NK-92 treated with Interleukin-12 subunit alpha and Interleukin-12 subunit beta, amount 100 ng/mL, for 24 hours (cell line): Measurements from ENCODE around the gene SFMBT1.

Experiments
- DNase-seq: peaks from one replicate; lab custom pipeline; 2025; lab: John Stamatoyannopoulos, UW

SFMBT1 gene

DNA sequence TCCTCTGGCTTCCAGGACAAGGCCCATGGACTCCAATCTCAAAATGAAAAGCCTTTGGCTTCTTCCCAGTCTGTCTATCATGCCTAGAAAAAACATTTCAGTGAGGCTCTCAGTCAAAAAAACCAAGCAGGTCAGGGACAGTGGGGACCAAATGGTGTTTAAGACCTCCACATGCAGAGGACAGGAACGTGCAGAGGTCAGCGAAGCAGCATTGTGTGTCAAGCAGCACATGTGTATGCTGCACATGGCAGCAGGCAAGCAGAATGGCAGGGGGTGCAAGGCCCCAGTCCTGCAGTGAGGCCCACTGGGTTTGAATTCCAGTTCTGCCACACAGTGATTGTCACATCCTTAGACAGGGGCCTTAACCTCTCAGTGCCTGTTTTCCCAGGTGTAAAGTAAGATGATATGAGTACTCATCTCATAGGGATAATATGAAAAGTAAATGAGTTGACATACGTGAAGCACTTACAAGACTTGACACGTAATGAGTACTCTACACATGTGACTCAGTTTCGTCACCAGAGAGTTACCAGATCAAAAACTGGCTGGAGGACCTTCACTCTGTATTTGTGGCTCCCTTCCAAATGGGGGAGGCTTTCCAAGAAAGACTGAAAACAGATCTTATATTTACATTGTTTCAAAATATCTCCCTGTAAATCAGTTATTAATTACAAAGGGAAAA is 159.7 kb downstream of the SFMBT1 start:
- no peak for DNase-seq

DNA sequence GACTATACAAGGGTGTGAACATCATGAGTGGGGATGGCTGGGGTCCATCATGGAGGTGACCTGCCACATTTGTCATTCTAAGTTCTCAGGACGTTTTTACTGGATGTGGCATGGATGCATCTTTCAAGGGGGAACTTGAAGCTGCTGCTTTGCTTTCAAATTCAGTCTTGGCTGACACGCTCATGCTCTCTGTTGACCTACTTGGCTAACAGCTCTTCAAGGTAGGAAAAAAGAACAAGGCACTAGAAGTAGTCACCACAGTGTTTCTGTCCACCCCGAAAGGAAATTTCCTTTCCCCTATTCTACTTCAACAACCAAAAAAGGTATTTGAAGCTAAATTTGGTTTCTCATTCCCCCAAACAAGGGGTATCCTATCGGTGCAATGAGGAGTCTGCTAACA is 163.5 kb downstream of the SFMBT1 start:
- DNase-seq, result no peak

DNA sequence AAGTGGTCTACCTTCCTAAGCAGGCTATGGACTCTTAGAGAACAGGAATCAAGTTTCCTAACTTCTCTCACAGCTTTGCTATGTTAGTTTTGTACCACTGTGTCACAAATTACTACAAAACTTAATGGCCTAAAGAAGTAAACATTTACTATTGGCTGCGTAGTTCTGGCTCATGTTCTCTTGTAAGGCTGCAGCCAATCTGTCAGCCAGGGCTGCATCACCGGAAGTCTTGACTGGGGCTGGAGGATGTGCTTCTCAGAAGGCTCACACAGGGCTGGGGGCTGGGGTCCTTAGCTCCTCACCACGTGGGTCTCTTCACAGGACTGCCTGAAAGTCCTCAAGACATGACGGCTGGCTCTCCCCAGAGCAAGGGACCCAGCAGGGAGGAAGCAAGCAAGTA is 164.0 kb downstream of the SFMBT1 start:
- DNase-seq, result no peak

DNA sequence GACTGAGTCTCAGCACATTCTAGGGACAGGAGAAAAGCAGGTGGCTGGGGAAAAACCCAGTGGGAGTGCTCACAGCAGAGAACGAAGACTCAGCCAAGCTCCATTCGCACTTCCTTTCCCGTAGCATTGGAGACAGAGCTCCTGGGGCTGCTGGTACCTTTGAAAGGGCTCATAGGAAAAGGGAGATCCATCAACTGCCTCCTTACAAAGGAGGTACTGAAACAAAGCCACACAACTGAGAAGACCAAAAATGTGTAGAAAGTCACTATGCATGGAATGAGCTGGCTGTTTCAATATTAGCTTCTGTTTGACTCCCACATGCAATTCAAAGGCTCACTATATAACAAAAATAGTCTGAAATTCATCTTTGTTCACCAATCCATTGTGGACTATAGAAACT is 165.4 kb downstream of the SFMBT1 start:
- no peak for DNase-seq

DNA sequence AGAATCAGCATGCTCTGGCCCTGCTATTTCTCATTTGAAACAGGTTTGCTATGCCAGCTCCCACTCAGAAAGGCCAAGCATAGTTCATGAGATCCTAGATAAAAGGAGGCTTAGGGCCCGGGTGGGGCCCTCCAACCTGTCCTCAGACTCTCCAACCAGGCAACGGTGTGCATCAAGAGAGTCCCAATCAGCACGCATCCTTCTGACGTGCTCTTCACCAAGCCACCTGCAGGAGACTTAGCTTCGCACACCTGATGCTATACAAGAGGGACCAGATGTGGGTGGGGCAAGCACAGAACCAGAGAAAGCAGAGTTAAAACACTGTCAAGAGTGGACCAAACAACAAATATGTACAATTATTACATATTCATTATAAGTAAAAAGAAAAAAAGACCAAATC is 165.8 kb downstream of the SFMBT1 start:
- no peak for DNase-seq

DNA sequence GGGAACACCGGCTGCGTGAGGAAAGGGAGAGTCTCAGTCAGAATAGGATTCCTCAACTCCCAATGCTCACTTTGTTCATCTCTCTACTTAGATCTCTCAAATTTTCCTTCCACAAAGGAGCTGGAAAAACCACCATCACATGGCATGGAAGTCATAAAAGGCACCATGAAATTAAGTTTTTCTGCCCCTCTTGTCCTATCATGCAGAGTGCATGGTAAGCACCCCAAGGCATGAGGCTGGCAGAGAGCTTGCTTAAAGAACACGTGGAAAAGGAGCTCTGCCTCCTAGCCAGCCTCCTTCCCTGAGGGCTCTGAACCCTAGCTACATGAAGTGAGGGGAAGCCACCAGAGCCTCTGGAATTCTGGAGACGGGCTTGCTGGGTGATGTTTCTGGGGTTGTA is 166.3 kb downstream of the SFMBT1 start:
- no peak for DNase-seq

DNA sequence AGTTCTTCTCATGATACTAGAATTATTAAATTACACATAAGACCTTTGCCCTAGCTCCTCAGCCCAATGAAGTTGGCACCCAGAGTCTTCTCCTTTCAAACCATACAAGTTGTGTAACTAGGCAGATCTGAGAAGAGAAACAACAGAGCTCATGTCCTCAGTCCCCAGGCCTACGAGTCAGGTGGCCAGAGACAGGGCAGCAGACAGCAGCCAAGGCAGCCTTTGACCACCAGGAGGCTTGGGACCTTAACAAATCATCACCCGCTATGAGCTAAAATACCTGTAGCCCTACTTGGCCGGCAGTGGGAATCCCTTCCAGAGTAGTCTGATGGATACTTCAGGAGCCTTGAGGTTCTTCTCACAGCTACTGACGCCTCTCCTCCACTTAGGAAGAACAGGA is 166.8 kb downstream of the SFMBT1 start:
- DNase-seq, result no peak

DNA sequence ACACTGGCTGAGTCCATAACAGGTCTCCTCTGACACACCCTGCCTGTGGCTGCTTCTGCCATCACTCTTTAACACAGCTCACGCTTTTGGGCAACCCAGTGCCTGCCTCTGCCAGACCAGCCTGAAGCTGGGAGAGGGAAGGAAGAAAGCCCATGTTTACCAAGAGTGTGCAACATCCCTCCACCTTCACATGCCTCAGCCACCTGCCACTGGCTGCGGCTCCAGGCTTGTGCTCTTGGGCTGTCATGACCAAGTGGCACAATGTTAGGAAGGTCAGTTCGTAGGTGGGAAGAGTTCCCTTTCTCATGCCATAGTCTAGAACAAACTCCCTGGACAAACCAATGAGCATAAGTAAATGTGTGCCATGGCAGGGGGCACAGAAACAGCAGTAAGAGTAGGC is 168.8 kb downstream of the SFMBT1 start:
- no peak for DNase-seq

DNA sequence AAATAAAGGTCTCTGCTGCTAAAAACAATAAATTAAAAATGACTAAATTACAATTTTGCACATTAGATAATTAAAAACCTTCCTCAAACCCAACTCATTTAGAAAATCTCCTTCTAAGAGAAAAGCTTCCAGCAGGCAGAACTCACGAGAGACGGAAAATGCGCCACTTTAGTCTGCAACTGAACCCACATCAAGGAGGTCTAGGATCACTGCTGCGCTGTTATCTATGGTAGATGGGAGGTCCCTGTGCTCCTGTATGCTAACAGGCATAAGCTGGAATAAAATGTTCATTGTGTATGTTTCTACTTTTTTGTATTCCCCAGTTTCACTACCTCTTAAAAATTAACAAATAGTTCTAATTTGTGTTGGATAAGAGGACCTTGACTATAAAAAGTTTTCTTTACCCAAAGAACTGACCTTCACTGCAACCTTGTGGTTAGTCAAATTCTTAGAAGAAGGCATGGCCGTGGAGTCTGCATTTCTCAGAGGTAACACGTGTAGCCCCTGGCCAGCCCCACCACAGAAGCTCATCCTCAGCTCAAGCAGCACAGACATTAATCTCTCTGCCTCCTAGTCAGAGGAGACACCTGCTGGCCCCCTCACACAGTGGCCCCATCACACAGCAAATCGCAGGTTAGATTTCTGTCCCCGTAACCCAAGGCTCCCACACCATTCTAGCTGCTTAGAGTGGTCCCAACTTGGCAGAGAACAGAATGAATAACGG is 170.8 kb downstream of the SFMBT1 start:
- DNase-seq, result no peak

DNA sequence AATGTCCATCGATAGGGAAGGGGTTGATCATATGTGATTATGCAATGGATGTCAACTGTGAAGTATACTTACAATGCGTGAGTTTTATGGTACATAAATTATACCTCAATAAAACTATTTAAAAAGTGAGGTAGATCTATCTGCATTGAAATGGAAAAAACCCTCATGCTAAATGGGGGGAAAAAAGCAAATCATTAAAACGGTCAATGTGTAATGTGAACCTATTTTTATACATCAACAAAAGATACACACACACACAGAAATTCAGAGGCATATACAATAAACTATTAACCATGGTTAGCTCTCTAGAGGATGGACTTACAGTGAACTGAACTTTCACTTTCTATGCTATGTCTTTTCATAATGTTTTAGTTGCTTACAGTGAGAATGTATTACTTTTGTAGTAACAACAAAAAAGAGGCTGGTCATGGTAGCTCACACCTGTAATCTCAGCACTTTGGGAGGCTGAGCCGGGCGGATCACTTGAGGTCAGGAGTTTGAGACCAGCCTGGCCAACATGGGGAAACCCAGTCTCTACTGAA is 171.6 kb downstream of the SFMBT1 start:
- no peak for DNase-seq

DNA sequence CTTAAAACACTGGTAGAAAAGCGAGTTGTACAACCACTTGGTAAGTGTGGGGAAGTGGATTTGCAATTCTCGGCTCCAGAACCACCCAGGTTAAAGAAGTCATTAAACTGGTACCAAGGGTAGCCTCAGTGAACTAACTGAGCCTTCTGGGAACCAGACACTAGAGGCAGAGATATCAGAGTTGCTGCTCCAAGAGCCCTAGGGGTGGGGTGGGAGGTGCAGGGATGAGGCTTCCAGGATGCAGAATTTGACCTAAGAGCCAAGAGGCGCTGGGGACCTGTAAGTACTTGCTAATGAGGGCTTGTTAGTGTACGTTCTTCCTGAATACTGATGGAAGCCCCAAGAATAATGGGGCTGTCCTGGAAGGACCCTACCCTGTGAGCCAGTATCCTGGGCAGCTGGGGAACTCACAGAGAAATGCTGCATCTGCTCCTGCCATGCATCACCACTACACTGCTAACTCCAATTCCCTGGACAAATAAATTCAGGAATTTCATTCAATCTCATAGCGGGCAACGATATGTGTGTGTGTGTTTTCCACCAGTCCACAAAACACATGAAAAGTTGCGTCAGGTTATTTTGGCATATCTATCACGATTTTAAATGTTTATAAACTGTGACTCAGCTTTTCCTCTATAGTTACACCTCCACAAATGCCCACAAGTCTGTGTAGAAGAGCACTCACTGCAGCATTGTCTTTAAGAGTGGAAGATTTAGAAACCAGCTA is 172.3 kb downstream of the SFMBT1 start:
- DNase-seq, result no peak

DNA sequence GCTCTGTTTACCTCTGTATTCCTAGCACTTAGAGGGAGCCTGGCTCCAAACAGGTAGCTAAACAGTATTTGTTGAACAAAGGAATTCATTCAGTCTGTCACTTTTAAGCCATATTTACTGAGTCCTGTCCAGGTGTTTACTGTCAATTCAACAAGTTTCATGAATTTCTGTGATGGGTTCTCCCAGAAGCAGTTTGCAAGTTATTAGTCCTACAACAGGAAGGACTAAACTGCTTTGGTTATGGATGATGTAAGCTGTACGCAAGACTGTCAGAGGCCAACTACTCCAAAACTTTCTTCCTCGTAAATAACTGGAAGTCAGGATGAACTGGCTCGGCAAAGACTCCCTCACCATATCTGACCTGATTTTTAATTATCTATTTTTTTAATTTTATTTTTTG is 173.6 kb downstream of the SFMBT1 start:
- no peak for DNase-seq

DNA sequence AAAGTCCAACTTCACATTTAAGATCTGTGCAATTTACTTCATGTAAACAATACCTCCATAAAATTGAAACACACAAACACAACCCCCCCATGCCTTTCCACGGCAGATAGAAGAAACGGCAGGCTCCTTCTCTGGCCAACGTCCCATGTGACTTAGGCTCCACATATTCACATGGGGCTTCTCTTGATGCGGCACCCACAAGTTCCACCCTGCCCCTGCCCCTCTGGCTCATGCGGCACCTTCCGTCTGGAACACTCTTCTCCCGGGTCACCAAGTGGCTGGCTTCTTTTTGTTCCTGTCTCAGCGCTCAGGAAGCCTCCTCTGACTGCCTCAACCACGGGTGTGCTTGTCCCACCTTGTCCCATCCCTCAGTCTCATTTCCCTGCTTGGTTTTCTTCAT is 174.1 kb downstream of the SFMBT1 start:
- DNase-seq, result no peak

DNA sequence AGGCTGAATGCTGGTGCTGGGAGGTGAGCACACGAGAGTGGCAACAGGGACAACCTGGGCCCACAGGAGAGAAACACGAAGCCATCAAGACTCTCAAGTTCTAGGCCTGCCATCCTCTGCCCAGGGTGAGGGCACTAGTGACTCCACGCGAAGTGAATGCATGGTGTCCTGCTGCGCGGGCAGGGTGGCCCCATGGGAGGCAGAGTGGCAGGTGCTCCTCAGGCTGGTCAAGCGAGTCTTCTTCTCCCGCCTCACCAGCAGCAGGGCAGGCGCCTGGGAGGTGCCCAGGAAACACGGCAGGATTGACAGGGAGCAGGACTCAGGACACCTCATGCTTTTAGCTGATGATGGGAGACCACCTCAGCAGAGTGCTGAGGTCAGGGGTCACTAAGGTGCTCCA is 175.4 kb downstream of the SFMBT1 start:
- DNase-seq, result no peak

DNA sequence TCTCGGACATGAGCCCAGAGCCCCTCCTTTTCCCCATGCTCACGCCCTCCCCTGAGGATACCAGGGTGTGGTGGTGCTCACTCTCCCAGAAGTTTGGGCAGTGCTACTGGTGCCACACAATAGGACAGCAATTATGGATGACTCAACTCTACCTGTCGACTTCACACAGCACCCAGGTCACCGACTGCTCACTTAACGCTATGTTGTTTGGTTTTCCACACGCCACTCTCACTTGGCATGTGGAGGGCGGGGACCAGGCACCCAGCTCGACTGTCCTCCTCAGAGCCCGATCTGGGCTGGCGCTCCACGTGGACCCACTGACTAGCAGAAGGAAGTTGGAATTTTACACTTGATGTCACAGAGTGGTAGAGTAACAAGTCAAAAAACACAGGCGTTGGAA is 179.4 kb downstream of the SFMBT1 start:
- no peak for DNase-seq

DNA sequence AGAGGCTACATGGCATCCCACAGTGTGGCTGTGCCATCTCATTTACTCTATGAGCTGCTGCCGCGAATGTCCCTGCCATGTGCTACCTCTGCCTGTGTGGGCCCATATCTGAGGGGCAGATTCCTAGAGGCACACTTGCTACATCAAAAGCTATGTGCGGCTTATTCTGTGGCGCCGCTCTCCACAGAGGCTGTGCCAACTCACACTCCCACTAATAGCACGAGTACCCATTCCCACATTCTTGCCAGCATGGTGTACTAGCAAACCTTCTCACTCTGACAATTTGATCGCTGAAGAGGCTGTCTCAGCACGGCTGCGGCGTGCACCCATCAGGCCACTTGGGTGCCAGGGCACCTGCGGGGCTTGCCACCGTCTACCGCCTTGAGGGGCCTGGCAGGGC is 179.9 kb downstream of the SFMBT1 start:
- DNase-seq, result no peak

DNA sequence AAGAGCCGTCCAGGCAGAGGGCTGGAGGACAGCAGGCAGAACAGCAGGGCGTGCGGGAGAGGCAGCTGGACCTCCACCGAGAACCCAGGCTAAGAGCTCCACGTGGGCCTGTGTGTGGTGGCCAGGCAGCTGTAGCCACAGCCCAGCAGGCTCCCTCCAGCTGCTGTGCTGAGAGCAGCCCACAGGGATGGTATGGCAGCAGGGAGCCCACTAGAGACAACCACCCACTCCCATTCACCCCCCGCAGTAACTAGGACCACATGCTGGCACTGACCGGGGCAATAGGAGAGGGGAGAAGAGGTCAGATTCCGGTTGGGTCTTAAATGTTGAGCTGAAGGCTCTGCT is 185.5 kb downstream of the SFMBT1 start:
- no peak for DNase-seq

DNA sequence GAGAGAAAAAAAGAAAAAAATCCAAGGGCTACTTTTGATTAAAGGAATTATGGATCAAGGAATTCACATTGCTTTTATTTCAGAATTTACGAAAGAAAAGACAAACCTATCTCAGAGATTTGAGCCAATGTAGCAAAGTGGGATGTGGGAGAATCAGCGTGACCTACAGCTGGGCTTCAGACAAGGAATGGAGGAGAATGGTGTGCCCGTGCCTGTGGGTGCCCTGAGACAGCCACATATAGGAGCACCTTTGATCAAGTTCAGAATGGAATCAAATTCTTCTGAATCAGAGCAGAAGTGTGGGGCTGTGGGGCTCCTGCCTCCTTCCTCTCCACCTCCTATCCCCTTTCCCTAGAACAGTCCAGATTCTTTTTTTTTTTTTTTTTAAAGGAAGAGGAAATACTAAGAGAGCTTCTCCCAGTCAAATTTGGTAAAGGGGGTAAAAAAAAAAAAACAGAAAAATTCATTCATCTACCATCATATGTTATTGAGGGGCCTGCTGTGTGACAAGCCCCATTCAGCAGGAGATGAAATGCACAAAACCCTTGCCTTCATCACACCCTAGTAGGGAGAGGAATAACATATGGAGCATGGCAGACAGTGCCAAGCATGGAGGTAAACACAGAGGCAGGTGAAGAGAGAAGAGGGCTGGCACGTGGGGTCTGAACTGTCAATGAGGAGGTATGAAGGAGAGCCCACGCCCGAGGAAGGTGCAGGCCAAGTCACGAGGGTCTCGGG is 186.0 kb downstream of the SFMBT1 start:
- no peak for DNase-seq

DNA sequence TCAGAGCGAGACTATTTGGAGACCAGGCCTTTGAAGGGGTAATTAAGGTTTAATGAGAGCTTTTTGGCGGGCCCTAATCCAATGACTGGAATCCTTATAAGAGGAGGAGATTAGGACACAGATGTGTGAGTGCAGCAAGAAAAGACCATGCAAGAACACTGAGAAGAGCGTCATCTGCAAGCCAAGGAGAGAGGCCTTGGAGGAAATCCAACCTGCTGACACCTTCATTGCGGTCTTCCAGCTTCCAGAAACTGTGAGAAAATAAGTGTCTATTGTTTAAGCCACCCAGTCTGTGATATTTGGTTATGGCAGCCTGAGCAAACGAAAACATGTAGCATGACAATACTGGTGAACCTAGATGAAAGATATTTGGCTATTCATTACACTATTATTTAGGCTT is 188.0 kb downstream of the SFMBT1 start:
- no peak for DNase-seq

DNA sequence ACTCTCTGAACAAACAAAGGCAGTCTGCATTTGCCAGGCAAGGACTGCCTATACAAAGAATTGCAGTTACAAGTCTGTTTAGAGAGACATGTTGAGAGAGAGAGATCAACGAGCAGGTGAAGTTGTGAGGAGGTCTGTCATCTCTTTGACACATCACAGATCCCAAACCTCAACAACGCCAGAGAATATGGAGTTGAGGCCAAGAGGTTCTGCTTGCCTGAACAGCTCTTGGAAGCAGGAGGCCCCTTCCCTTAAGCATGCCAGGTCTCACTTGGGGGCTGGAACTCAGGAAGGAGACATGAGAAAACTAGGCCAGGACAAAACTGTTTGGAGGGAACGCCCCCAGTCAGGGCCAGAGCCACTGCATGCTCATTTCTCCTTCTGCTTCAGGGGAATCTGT is 188.7 kb downstream of the SFMBT1 start:
- DNase-seq, result no peak

DNA sequence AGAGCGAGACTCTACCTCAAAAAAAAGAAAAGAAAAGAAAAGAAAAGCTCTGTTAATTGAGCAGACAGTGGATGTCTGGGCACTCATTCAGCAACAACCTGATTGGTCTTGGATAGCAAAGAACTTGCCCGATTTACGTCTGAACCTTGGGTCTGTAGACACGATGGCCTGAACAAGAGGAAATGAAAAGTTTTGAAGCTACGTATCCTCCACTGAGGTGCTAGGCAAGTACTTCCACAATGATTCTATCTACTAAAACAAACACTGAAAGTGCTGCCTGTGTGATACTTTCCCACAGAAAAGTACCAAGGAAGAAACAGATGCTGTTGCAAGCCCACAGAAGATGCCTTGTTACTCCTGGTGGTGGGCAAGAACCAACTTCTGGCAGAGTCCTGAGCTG is 189.2 kb downstream of the SFMBT1 start:
- no peak for DNase-seq

DNA sequence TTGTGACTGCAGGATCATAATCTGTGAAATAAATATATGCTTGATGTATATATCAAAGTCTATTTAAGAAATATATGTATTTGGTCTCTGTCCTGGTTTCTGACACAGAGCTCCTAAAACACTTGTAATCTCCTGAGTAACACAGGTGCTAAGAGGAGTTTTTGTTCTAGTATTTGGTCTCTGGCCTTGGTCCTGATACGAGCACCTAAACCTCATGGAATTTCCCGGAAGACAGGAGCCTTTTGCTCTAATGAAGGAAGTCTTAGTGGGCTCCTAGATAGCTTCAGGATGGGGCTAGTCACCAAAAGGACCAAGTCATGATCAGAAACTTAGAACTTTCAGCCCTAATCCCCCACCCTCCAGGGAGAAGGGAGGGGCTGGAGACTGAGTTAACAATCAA is 191.9 kb downstream of the SFMBT1 start:
- no peak for DNase-seq
